Right lobe of liver (tissue), 4 donors: Measurements from ENCODE around the gene CTXND2.

ENCODE experiments used
- CTCF ChIP-seq, 4 donors: fragments of 200-600 bp in 3 of 4; fragments of 450-650 bp in 1 of 4; IDR thresholded peaks; one replicate each; pipeline versions ENCODE4 v1.5.1 to v1.8.0; 2016 to 2022; ENCODE audit warnings: antibody characterized with exemption in 4 of 4, mild to moderate bottlenecking in 2 of 4
- POLR2A ChIP-seq: fragments of 450-650 bp; IDR thresholded peaks from one replicate; pipeline ENCODE4 v1.6.1; 2017; ENCODE audit warnings: antibody characterized with exemption, mild to moderate bottlenecking
- donor health status: DM: no; HTN: no; CAD: no.
- donor health status: DM: no; HTN: no; CAD: no.
- donor health status: DM: no; HTN: yes; CAD: no.

- TF ChIP-seq POLR2A (no peak), CTCF (IDR thresholded peaks at IDR 0.05) (no peak)
These were observed 23.2 kb upstream of the CTXND2 start for GRCh38 chr1:150863724-150864123.
